Pancreas (tissue), 10 donors: ENCODE data around the gene DBF4. TPM values are rescaled to one million over a fixed set of nuclear protein-coding genes. Genes with fewer than 3 reads are reported as not detected.
A peak's percentile ranks its signal among the peaks of the same experiment; 100 is the strongest.

ENCODE experiments used
- ATAC-seq, 4 donors: fragments of 200-7000 bp; cut with Tn5 transposase; one replicate each; pipeline versions ENCODE4 v1.8.0 to v1.9.1; 2020; ENCODE audit warnings: mild to moderate bottlenecking in 4 of 4, moderate library complexity in 4 of 4
- DNase-seq, 6 donors: peaks; one replicate each; pipeline ENCODE4 v3.0.0-alpha.2; 2020
- FAIRE-seq: peaks from 2 replicates; lab custom pipeline; 2012; peaks lifted over from hg19 to GRCh38; lab: Jason Lieb, UNC
- H3K27ac ChIP-seq, 4 donors: fragments of 200-600 bp; sonication (generic); 1 replicate in 3 of 4; 2 replicates in 1 of 4; pipeline versions ENCODE4 v1.5.0 to v1.8.0; 2020
- H3K27me3 ChIP-seq, 4 donors: fragments of 200-600 bp; one replicate each; pipeline ENCODE4 v1.8.0; 2021
- H3K36me3 ChIP-seq, 3 donors: fragments of 200-600 bp; sonication (generic) in 1 of 3; one replicate each; pipeline versions ENCODE4 v1.5.0 to v1.8.0; 2020 to 2021
- H3K4me1 ChIP-seq, 3 donors: fragments of 200-600 bp; one replicate each; pipeline ENCODE4 v1.8.0; 2021
- H3K4me3 ChIP-seq, 4 donors: fragments of 200-600 bp; sonication (generic) in 2 of 4; one replicate each; pipeline versions ENCODE4 v1.5.0 to v1.8.0; 2020 to 2021
- H3K9me3 ChIP-seq, 4 donors: fragments of 200-600 bp; one replicate each; pipeline ENCODE4 v1.8.0; 2021
- WGBS, 2 donors: extraction: QIAGEN DNeasy Blood & Tissue Kit; methylation state at CpG; one replicate each; pipeline ENCODE4 v1.1.7; 2013; 5-methylcytosine and 5-hydroxymethylcytosine counted together
- intact Hi-C, 3 donors: fragments of 100-400 bp; cut with DNase I; formaldehyde crosslinking; loops; one replicate each; pipeline versions ENCODE4 v1.11.1 to v1.14.2; 2022
- polyA plus RNA-seq, 2 donors: library from polyadenylated mRNA; stranded (reverse); fragments of 200-250 nt; gene quantifications; one replicate each; pipeline ENCODE4 v1.2.3, GENCODE V29; 2013
- total RNA-seq, 6 donors: library from RNA; stranded (reverse); fragmentation: NEBNext Ultra II Directional in 4 of 6; extraction: Animal tissue kit (Norgen Biotek cat#: 25700) in 4 of 6; gene quantifications; one replicate each; pipeline versions ENCODE4 v1.2.1 to v1.2.4, GENCODE V29; 2021 to 2023
- TF ChIP-seq, protein P1 (sequence below), 4 donors: fragments of 200-600 bp; sonication (generic) in 3 of 4; IDR thresholded peaks; one replicate each; pipeline versions ENCODE4 v1.5.0 to v1.8.0; 2021; ENCODE audit warnings: antibody characterized with exemption in 4 of 4
- donor health status: healthy with polysubstance abuse.
- donor health status: DM: no; HTN: no; CAD: no; lungs with moderate emphysema.
- donor health status: DM: no; HTN: no; CAD: no.
- donor health status: control.
- donor health status: control.
- donor health status: Bipolar disorder and iron deficiency.
- donor health status: DM: yes; HTN: yes; CAD: no.
- donor health status: DM: no; HTN: no; CAD: no.
- donor health status: DM: no; HTN: no; CAD: no.
- donor health status: DM: yes; HTN: yes; CAD: no.

DBF4 gene
- total and polyA plus RNA-seq, 8 donors: 2.3 to 4.4 (median 3.4) TPM

DNA sequence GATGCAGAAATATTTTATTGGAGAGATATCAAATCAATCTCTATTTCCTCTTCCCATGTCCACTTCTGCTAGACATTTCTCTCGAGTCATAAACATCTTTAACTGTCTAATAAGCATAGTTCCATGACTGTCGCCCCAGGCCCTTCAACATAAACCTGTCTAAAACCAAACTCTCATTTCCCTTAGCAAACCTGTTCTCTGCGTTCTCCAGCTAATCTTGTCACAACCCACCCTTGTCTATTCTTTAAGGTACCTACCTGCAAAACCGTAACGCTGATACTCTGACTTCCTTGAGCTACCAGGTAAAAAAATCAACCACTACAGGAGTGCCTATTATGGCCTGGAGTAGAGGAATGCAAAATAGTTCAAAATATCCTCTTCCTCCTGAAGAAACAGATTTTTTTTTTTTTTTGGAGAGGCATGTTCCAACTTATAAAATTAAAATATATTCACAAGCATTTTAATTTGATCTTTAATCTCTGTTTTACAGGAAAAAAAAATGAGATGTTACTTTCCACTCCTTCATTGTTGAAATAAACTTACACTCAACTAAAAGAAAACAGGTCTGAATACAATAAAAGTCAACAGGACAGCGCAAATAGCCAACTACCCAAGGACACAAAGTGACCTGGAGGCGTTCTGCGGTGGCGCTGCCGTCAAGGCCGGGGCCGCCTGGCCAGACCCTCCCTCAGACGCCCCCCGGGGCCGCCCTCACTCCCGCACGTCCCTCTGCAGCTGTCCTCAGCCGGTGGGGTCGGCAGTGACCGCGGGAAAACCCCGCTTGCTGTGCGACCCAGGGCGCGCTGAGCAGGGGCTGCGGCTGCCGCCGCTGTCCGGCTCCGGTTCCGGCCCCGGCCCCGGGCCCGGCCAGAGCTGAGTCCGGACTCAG lies 898 bp upstream of the DBF4 start:
- WGBS, 2 donors: 1% methylated on average over 35 of the region's 35 CpGs
- FAIRE-seq: no peak

DNA sequence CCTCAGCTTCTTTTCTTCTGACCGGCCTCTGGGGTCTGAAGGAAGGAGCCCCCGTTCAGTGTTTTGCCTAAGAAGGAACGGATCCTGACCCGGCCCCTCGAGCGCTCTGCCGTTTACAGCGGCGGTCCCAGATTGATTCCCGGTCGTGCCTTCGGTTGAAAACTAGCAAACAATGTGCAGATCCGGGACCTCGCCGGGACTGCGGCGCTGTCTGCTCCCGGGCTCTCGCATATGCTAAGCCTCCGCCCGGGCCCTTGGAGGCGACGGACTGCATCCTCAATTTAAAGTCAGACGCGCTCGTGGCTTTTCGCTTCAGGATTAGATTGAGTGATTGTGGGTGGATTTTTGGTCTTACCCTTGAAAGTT lies 559 bp downstream of the DBF4 start:
- DNase-seq (peak; percentile 45 to 83 (median 61)), FAIRE-seq (no peak), ATAC-seq (peak; percentile 59 to 79 (median 64))
- Histone ChIP-seq H3K27ac (peak overlapping the region; percentile 85 to 98 (median 94)), H3K27me3 (no peaks in the 10 kb centered on the region), H3K9me3 (no peaks in the 10 kb centered on the region), H3K4me1 (peaks cover 0 to 25% (median 5%) of the 10 kb centered on the region in 3 donors), H3K4me3 (peak overlapping the region; percentile 66 to 84 (median 76)), H3K36me3 (no peaks in the 10 kb centered on the region)
- intact Hi-C loops: no loop called here
- TF ChIP-seq, protein P1, sequence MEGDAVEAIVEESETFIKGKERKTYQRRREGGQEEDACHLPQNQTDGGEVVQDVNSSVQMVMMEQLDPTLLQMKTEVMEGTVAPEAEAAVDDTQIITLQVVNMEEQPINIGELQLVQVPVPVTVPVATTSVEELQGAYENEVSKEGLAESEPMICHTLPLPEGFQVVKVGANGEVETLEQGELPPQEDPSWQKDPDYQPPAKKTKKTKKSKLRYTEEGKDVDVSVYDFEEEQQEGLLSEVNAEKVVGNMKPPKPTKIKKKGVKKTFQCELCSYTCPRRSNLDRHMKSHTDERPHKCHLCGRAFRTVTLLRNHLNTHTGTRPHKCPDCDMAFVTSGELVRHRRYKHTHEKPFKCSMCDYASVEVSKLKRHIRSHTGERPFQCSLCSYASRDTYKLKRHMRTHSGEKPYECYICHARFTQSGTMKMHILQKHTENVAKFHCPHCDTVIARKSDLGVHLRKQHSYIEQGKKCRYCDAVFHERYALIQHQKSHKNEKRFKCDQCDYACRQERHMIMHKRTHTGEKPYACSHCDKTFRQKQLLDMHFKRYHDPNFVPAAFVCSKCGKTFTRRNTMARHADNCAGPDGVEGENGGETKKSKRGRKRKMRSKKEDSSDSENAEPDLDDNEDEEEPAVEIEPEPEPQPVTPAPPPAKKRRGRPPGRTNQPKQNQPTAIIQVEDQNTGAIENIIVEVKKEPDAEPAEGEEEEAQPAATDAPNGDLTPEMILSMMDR (IDR thresholded peaks at IDR 0.05): no peak
- WGBS, 2 donors: 0 to 1% methylated on average over 27 of the region's 27 CpGs

More for the DNA sequence above, 898 bp upstream of the DBF4 start:
- Histone ChIP-seq H3K4me3 (peak overlapping the region; percentile 66 to 84 (median 76)), H3K4me1 (peaks cover 0 to 25% (median 5%) of the 10 kb centered on the region in 3 donors), H3K9me3 (no peaks in the 10 kb centered on the region), H3K36me3 (no peaks in the 10 kb centered on the region), H3K27me3 (no peaks in the 10 kb centered on the region), H3K27ac (peak overlapping the region; percentile 85 to 98 (median 94))
- peak in 2 of 6 donors; percentile 39 to 69 for DNase-seq
- ATAC-seq: peak; percentile 22 to 40 (median 30)
- TF ChIP-seq, protein P1 (IDR thresholded peaks at IDR 0.05): no peak
- intact Hi-C loops: no loop called here

DNA sequence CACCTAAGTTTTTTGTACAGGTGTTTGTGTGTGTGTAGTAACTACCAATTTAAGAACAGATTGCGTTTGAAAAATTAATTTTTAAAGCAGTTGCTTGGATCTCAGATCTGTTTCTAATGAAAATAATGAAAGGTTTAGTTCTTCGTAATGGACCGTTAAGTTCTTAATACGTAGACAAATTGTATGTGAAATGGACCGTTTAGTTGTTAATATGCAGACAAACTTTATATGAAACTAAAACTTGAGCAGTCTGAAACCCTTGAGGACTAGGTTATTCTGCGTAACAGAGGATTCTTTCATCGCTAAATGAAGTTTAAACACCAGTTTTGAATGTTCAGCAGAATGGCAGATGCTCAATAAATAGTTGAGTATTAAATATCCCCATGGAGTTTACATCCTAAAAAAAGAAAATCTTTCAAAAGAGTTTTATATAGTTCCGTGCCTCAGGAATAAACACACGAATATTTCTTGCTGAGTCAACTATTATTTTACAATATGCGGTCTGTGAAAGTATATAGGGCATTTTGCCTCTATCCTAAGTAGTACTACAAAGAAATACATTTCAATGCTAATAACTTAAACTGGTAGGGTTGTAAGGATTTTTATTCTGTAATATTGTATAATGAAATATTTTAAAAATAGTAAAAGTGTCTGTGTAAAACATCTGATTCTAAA lies 1.2 kb downstream of the DBF4 start:
- H3K27ac ChIP-seq: peak overlapping the region in 3 of 4 donors; percentile 85 to 98 (median 97)
- FAIRE-seq: peak; percentile 13
- 7 to 8% methylated on average over 10 of the region's 10 CpGs for WGBS, 2 donors

DNA sequence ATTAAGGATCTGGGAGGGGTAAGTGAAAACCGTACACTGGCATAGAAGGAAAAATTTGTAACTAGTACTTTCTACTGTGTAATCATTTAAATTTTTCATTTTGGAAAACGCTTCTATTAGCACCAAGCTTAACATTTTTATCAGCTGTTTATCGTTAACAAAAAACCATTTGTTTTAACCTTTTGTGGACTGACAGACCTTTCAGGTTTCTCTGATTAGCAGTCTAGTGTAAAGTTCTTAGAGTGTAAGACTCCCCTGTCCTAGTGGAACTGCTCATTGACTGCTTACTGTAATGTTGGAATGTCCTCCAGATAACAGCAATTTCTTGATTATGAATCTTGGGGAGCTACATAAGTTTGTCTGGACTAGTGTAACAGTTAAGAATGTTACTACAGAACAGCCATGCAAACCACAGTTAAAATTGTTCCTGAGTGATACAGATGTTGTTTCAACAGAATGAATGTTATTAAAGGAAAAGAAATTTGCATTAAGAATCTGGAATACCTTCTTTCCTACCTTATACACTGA lies 2.0 kb downstream of the DBF4 start:
- 39 to 41% methylated on average over 3 of the region's 3 CpGs for WGBS, 2 donors
- no peak for FAIRE-seq
- TF ChIP-seq, protein P1 (IDR thresholded peaks at IDR 0.05): no peak

More for the DNA sequence above, 1.2 kb downstream of the DBF4 start:
- intact Hi-C loops: no loop called here
- H3K4me3 ChIP-seq: peak overlapping the region; percentile 66 to 84 (median 76)
- H3K36me3 ChIP-seq: no peaks in the 10 kb centered on the region
- ATAC-seq (no peak), DNase-seq (no peak)
- TF ChIP-seq, protein P1 (IDR thresholded peaks at IDR 0.05): no peak
- no peaks in the 10 kb centered on the region for H3K9me3 ChIP-seq
- no peaks in the 10 kb centered on the region for H3K27me3 ChIP-seq
- H3K4me1 ChIP-seq: peaks cover 0 to 25% (median 5%) of the 10 kb centered on the region in 3 donors

More for the DNA sequence above, 2.0 kb downstream of the DBF4 start:
- Histone ChIP-seq H3K36me3 (no peaks in the 10 kb centered on the region), H3K27me3 (no peaks in the 10 kb centered on the region), H3K9me3 (no peaks in the 10 kb centered on the region), H3K27ac (no peak overlapping the region), H3K4me3 (no peak overlapping the region), H3K4me1 (peaks cover 0 to 25% (median 5%) of the 10 kb centered on the region in 3 donors)
- ATAC-seq (no peak), DNase-seq (no peak)
- intact Hi-C loops: no loop called here
